ENCODE results near the gene MOCOS.

The MOCOS gene

GRCh38 chr18:36307513-36307912 lies 120.2 kb downstream of the MOCOS start:
- no peak for DNase-seq

GRCh38 chr18:36308711-36309435 lies 121.6 kb downstream of the MOCOS start:
- DNase-seq, result no peak

GRCh38 chr18:36309436-36310391 lies 122.4 kb downstream of the MOCOS start:
- peak; percentile 100 for DNase-seq

GRCh38 chr18:36311026-36311570 lies 123.8 kb downstream of the MOCOS start:
- no peak for DNase-seq

GRCh38 chr18:36312806-36313395 lies 125.6 kb downstream of the MOCOS start:
- peak; percentile 45 for DNase-seq

GRCh38 chr18:36314098-36314497 lies 126.8 kb downstream of the MOCOS start:
- DNase-seq, result peak; percentile 40

- peak; percentile 91 for DNase-seq
Observed at GRCh38 chr18:36314754-36315153, 127.5 kb downstream of the MOCOS start.

- peak; percentile 79 for DNase-seq
Observed at GRCh38 chr18:36315736-36316135, 128.4 kb downstream of the MOCOS start.

GRCh38 chr18:36316246-36316645 lies 128.9 kb downstream of the MOCOS start:
- no peak for DNase-seq
